ENCODE data around the gene CLCN2. TPM values are rescaled to one million over a fixed set of nuclear protein-coding genes. Genes with fewer than 3 reads are reported as not detected.
"Not testable (repeated sequence)": the region's sequence is repeated elsewhere in the genome, so short reads cannot be mapped to it uniquely, and the experiment has no call there.

CLCN2 gene
- total RNA-seq, 1 donor: 4.3 TPM

DNA sequence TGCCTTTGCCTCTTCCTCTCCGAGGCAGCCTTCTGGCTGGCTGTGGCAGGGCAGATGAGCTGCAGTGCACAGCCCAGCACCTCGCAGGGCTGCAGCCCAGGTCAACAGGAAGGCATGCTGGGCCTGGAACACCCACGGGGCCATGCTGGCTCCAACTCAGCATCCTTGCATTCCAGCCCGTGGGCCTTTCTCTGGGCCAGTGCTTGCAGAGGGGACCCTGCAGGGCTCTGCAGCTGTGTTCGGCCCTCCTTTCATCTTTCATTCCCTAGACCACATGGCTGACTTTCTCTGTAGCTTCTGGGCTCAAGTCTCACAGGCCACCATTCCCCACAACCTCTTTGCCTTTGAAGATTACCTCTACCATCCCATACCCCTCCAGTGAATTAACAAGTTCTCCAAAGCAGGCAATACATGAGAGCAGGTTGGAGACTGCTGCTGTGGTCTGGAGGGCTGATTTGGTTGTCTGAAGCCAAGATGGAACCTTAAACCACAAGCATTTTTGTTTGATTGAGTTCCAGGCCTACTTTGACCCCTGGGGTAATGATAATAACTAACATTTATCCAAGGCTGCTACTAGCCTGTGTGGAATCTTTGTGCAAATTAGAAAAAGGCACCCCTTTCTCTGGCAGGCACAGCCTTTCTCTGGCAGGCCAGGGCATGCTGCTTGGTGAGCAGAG lies 18.1 kb downstream of the CLCN2 start:
- TF ChIP-seq, protein P1, sequence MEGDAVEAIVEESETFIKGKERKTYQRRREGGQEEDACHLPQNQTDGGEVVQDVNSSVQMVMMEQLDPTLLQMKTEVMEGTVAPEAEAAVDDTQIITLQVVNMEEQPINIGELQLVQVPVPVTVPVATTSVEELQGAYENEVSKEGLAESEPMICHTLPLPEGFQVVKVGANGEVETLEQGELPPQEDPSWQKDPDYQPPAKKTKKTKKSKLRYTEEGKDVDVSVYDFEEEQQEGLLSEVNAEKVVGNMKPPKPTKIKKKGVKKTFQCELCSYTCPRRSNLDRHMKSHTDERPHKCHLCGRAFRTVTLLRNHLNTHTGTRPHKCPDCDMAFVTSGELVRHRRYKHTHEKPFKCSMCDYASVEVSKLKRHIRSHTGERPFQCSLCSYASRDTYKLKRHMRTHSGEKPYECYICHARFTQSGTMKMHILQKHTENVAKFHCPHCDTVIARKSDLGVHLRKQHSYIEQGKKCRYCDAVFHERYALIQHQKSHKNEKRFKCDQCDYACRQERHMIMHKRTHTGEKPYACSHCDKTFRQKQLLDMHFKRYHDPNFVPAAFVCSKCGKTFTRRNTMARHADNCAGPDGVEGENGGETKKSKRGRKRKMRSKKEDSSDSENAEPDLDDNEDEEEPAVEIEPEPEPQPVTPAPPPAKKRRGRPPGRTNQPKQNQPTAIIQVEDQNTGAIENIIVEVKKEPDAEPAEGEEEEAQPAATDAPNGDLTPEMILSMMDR (IDR thresholded peaks at IDR 0.05; ENCODE audit: extremely low read depth, low read depth, low read length): no peak
- H3K4me3 ChIP-seq (ENCODE audit: insufficient read depth, low read length): no peak overlapping the region
- H3K4me2 ChIP-seq (ENCODE audit: insufficient read depth, low read length): no peak overlapping the region
- peaks cover 18% of the 10 kb centered on the region for H3K4me1 ChIP-seq (ENCODE audit: insufficient read depth, low read length)
- peaks cover 21% of the 10 kb centered on the region for H3K36me3 ChIP-seq (ENCODE audit: insufficient read depth, low read length)
- peaks cover 20% of the 10 kb centered on the region for H3K79me2 ChIP-seq (ENCODE audit: insufficient read depth, low read length)
- H3K27me3 ChIP-seq (ENCODE audit: insufficient read depth, low read length): no peaks in the 10 kb centered on the region
- no peak overlapping the region for H3K27ac ChIP-seq (ENCODE audit: low read depth, low read length)
- no peak overlapping the region for H2AFZ ChIP-seq (ENCODE audit: low read length)
- H3K9me3 ChIP-seq (ENCODE audit: low read depth, low read length): no peaks in the 10 kb centered on the region
- peak; percentile 55 for DNase-seq (ENCODE audit: insufficient read length, low spot score, missing footprints)
- peaks cover 9% of the 10 kb centered on the region for H4K20me1 ChIP-seq (ENCODE audit: insufficient read depth, low read length)

DNA sequence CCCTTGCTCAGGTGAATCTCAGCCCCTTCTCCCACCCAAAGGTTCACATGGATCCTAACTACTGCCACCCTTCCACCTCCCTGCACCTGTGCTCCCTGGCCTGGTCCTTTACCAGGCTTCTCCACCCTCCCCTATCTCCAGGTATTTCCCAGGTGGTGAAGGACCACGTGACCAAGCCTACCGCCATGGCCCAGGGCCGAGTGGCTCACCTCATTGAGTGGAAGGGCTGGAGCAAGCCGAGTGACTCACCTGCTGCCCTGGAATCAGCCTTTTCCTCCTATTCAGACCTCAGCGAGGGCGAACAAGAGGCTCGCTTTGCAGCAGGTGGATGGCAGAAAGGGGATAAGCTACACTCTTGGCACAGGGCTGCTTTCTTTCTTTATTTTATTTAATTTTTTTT lies 19.5 kb downstream of the CLCN2 start:
- Histone ChIP-seq H3K4me3 (ENCODE audit: insufficient read depth, low read length) (no peak overlapping the region), H4K20me1 (ENCODE audit: insufficient read depth, low read length) (peaks cover 16% of the 10 kb centered on the region), H3K4me2 (ENCODE audit: insufficient read depth, low read length) (no peak overlapping the region), H3K36me3 (ENCODE audit: insufficient read depth, low read length) (peaks cover 21% of the 10 kb centered on the region), H3K4me1 (ENCODE audit: insufficient read depth, low read length) (peaks cover 33% of the 10 kb centered on the region), H2AFZ (ENCODE audit: low read length) (no peak overlapping the region), H3K27me3 (ENCODE audit: insufficient read depth, low read length) (no peaks in the 10 kb centered on the region), H3K9me3 (ENCODE audit: low read depth, low read length) (no peaks in the 10 kb centered on the region), H3K27ac (ENCODE audit: low read depth, low read length) (no peak overlapping the region), H3K79me2 (ENCODE audit: insufficient read depth, low read length) (peaks cover 34% of the 10 kb centered on the region)
- TF ChIP-seq, protein P1 (IDR thresholded peaks at IDR 0.05; ENCODE audit: extremely low read depth, low read depth, low read length): no peak
- DNase-seq (ENCODE audit: insufficient read length, low spot score, missing footprints): peak; percentile 13

DNA sequence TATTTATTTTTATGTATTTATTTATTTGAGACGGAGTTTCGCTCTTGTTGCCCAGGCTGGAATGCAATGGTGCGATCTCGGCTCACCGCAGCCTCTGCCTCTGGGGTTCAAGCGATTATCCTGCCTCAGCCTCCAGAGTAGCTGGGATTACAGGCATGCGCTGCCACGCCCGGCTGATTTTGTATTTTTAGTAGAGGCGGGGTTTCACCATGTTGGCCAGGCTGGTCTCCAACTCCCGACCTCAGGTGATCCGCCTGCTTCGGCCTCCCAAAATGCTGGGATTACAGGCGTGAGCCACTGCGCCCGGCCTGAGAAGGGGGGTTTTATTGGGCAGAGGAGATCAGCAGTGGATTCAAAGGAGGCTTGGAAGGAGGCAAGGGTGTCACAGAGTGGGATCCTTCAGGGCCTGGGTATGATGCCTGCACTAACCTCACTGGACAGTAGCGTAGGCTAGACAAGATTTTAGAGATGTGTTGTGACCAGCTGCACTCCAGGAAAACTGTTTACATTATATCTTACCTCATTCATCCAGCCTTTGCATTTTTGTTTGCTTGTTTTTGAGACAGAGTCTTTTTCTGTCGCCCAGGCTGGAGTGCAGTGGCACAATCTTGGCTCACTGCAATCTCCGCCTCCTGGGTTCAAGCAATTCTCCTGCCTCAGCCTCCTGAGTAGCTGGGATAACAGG lies 21.8 kb downstream of the CLCN2 start:
- not testable (repeated sequence) for H3K9me3 ChIP-seq (ENCODE audit: low read depth, low read length); H2AFZ ChIP-seq (ENCODE audit: low read length); DNase-seq (ENCODE audit: insufficient read length, low spot score, missing footprints); H3K4me3 ChIP-seq (ENCODE audit: insufficient read depth, low read length); H3K27ac ChIP-seq (ENCODE audit: low read depth, low read length); H3K4me2 ChIP-seq (ENCODE audit: insufficient read depth, low read length); H3K27me3 ChIP-seq (ENCODE audit: insufficient read depth, low read length)
- Histone ChIP-seq H3K79me2 (ENCODE audit: insufficient read depth, low read length) (peaks cover 42% of the 10 kb centered on the region), H3K4me1 (ENCODE audit: insufficient read depth, low read length) (peaks cover 42% of the 10 kb centered on the region), H4K20me1 (ENCODE audit: insufficient read depth, low read length) (peaks cover 16% of the 10 kb centered on the region), H3K36me3 (ENCODE audit: insufficient read depth, low read length) (peaks cover 31% of the 10 kb centered on the region)

DNA sequence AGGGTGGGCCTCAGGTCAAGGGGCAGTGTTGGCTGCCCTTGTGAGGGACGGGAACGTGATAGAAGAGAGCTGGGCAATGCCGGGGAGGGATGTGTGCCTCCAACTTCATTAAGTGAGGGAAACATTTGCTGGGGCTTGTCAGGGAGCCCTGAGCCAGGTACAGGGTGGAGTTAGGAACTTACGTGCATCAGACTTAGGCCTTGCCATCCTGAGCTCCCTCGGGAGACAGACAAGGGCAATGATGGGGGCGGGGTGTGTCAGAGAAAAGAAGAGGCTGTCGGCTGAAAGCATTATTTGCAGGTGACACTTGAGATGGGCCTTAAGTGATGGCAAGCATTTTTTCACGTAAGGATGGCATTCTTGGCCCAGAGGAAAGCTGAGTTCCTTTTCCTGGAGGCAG lies 22.4 kb downstream of the CLCN2 start:
- Histone ChIP-seq H3K36me3 (ENCODE audit: insufficient read depth, low read length) (peaks cover 32% of the 10 kb centered on the region), H3K4me1 (ENCODE audit: insufficient read depth, low read length) (peaks cover 45% of the 10 kb centered on the region), H4K20me1 (ENCODE audit: insufficient read depth, low read length) (peaks cover 17% of the 10 kb centered on the region), H3K4me3 (ENCODE audit: insufficient read depth, low read length) (peak overlapping the region; percentile 59), H3K27me3 (ENCODE audit: insufficient read depth, low read length) (no peaks in the 10 kb centered on the region), H3K79me2 (ENCODE audit: insufficient read depth, low read length) (peaks cover 43% of the 10 kb centered on the region), H3K9me3 (ENCODE audit: low read depth, low read length) (no peaks in the 10 kb centered on the region), H3K27ac (ENCODE audit: low read depth, low read length) (peak overlapping the region; percentile 97), H3K4me2 (ENCODE audit: insufficient read depth, low read length) (peak overlapping the region; percentile 94), H2AFZ (ENCODE audit: low read length) (peak overlapping the region; percentile 46)
- DNase-seq (ENCODE audit: insufficient read length, low spot score, missing footprints): no peak
- TF ChIP-seq, protein P1 (IDR thresholded peaks at IDR 0.05; ENCODE audit: extremely low read depth, low read depth, low read length): no peak

Measured in osteoblast (primary cell).